ENCODE data around the gene PPP3CA.
"Not testable (repeated sequence)": the region's sequence is repeated elsewhere in the genome, so short reads cannot be mapped to it uniquely, and the experiment has no call there.

PPP3CA gene

GRCh38 chr4:101156619-101157310 is 190.6 kb downstream of the PPP3CA start:
- peak overlapping the region; percentile 21 for H3K4me3 Mint-ChIP-seq
- H3K4me1 Mint-ChIP-seq (ENCODE audit: low read depth): peaks cover 46% of the 10 kb centered on the region
- H3K9me3 Mint-ChIP-seq (ENCODE audit: low read depth): no peaks in the 10 kb centered on the region
- H3K27me3 Mint-ChIP-seq: no peaks in the 10 kb centered on the region
- H3K27ac Mint-ChIP-seq: peak overlapping the region; percentile 76
- peaks cover 10% of the 10 kb centered on the region for H3K36me3 Mint-ChIP-seq

GRCh38 chr4:101155945-101156344 is 191.4 kb downstream of the PPP3CA start:
- H3K4me3 Mint-ChIP-seq: peak overlapping the region; percentile 21
- peaks cover 5% of the 10 kb centered on the region for H3K36me3 Mint-ChIP-seq
- H3K27me3 Mint-ChIP-seq: no peaks in the 10 kb centered on the region
- peak overlapping the region; percentile 76 for H3K27ac Mint-ChIP-seq
- H3K4me1 Mint-ChIP-seq (ENCODE audit: low read depth): peaks cover 44% of the 10 kb centered on the region
- H3K9me3 Mint-ChIP-seq (ENCODE audit: low read depth): no peaks in the 10 kb centered on the region

- Mint-ChIP-seq H3K4me1 (ENCODE audit: low read depth) (peaks cover 44% of the 10 kb centered on the region), H3K9me3 (ENCODE audit: low read depth) (no peaks in the 10 kb centered on the region), H3K27ac (no peak overlapping the region), H3K27me3 (no peaks in the 10 kb centered on the region), H3K36me3 (peaks cover 3% of the 10 kb centered on the region), H3K4me3 (no peak overlapping the region)
Observed at GRCh38 chr4:101155368-101155767, 192.0 kb downstream of the PPP3CA start.

- peaks cover 47% of the 10 kb centered on the region for H3K4me1 Mint-ChIP-seq (ENCODE audit: low read depth)
- H3K27ac Mint-ChIP-seq: no peak overlapping the region
- peaks cover 2% of the 10 kb centered on the region for H3K36me3 Mint-ChIP-seq
- H3K9me3 Mint-ChIP-seq (ENCODE audit: low read depth): no peaks in the 10 kb centered on the region
- H3K27me3 Mint-ChIP-seq: no peaks in the 10 kb centered on the region
- no peak overlapping the region for H3K4me3 Mint-ChIP-seq
Observed at GRCh38 chr4:101153653-101154052, 193.7 kb downstream of the PPP3CA start.

GRCh38 chr4:101152521-101152920 is 194.8 kb downstream of the PPP3CA start:
- Mint-ChIP-seq H3K9me3 (ENCODE audit: low read depth) (no peaks in the 10 kb centered on the region), H3K4me3 (no peak overlapping the region), H3K4me1 (ENCODE audit: low read depth) (peaks cover 44% of the 10 kb centered on the region), H3K27ac (no peak overlapping the region), H3K27me3 (no peaks in the 10 kb centered on the region), H3K36me3 (peaks cover 2% of the 10 kb centered on the region)

- Mint-ChIP-seq H3K27ac (no peak overlapping the region), H3K9me3 (ENCODE audit: low read depth) (peaks cover 3% of the 10 kb centered on the region), H3K4me3 (no peak overlapping the region), H3K27me3 (no peaks in the 10 kb centered on the region), H3K36me3 (peaks cover 5% of the 10 kb centered on the region), H3K4me1 (ENCODE audit: low read depth) (peaks cover 29% of the 10 kb centered on the region)
Observed at GRCh38 chr4:101148551-101148950, 198.8 kb downstream of the PPP3CA start.

- H3K9me3 Mint-ChIP-seq (ENCODE audit: low read depth): peaks cover 3% of the 10 kb centered on the region
- H3K36me3 Mint-ChIP-seq: peaks cover 8% of the 10 kb centered on the region
- H3K4me1 Mint-ChIP-seq (ENCODE audit: low read depth): peaks cover 33% of the 10 kb centered on the region
- H3K27ac Mint-ChIP-seq: no peak overlapping the region
- H3K27me3 Mint-ChIP-seq: no peaks in the 10 kb centered on the region
- H3K4me3 Mint-ChIP-seq: no peak overlapping the region
Observed at GRCh38 chr4:101147283-101147682, 200.0 kb downstream of the PPP3CA start.

- peaks cover 43% of the 10 kb centered on the region for H3K4me1 Mint-ChIP-seq (ENCODE audit: low read depth)
- no peak overlapping the region for H3K4me3 Mint-ChIP-seq
- no peaks in the 10 kb centered on the region for H3K27me3 Mint-ChIP-seq
- H3K36me3 Mint-ChIP-seq: peaks cover 13% of the 10 kb centered on the region
- peaks cover 3% of the 10 kb centered on the region for H3K9me3 Mint-ChIP-seq (ENCODE audit: low read depth)
- no peak overlapping the region for H3K27ac Mint-ChIP-seq
Observed at GRCh38 chr4:101145021-101145420, 202.3 kb downstream of the PPP3CA start.

GRCh38 chr4:101142259-101142658 is 205.1 kb downstream of the PPP3CA start:
- Mint-ChIP-seq H3K27ac (no peak overlapping the region), H3K4me3 (no peak overlapping the region), H3K9me3 (ENCODE audit: low read depth) (peaks cover 3% of the 10 kb centered on the region), H3K4me1 (ENCODE audit: low read depth) (peaks cover 38% of the 10 kb centered on the region), H3K36me3 (peaks cover 10% of the 10 kb centered on the region), H3K27me3 (no peaks in the 10 kb centered on the region)

GRCh38 chr4:101141855-101142254 is 205.5 kb downstream of the PPP3CA start:
- Mint-ChIP-seq H3K36me3 (peaks cover 10% of the 10 kb centered on the region), H3K9me3 (ENCODE audit: low read depth) (peaks cover 3% of the 10 kb centered on the region), H3K4me1 (ENCODE audit: low read depth) (peaks cover 40% of the 10 kb centered on the region), H3K4me3 (no peak overlapping the region), H3K27me3 (no peaks in the 10 kb centered on the region), H3K27ac (no peak overlapping the region)

- H3K4me3 Mint-ChIP-seq: no peak overlapping the region
- peaks cover 45% of the 10 kb centered on the region for H3K4me1 Mint-ChIP-seq (ENCODE audit: low read depth)
- H3K9me3 Mint-ChIP-seq (ENCODE audit: low read depth): peaks cover 3% of the 10 kb centered on the region
- H3K27me3 Mint-ChIP-seq: no peaks in the 10 kb centered on the region
- H3K36me3 Mint-ChIP-seq: peaks cover 10% of the 10 kb centered on the region
- H3K27ac Mint-ChIP-seq: no peak overlapping the region
Observed at GRCh38 chr4:101141230-101141629, 206.1 kb downstream of the PPP3CA start.

- no peak overlapping the region for H3K4me3 Mint-ChIP-seq
- H3K4me1 Mint-ChIP-seq (ENCODE audit: low read depth): peaks cover 50% of the 10 kb centered on the region
- peaks cover 2% of the 10 kb centered on the region for H3K9me3 Mint-ChIP-seq (ENCODE audit: low read depth)
- no peaks in the 10 kb centered on the region for H3K27me3 Mint-ChIP-seq
- H3K36me3 Mint-ChIP-seq: peaks cover 9% of the 10 kb centered on the region
- no peak overlapping the region for H3K27ac Mint-ChIP-seq
Observed at GRCh38 chr4:101140228-101140627, 207.1 kb downstream of the PPP3CA start.

- H3K9me3 Mint-ChIP-seq (ENCODE audit: low read depth): peaks cover 4% of the 10 kb centered on the region
- no peak overlapping the region for H3K27ac Mint-ChIP-seq
Observed at GRCh38 chr4:101136373-101137370, 210.7 kb downstream of the PPP3CA start.

GRCh38 chr4:101135371-101136010 is 211.8 kb downstream of the PPP3CA start:
- H3K9me3 Mint-ChIP-seq (ENCODE audit: low read depth): peaks cover 5% of the 10 kb centered on the region
- H3K4me1 Mint-ChIP-seq (ENCODE audit: low read depth): peaks cover 37% of the 10 kb centered on the region
- peak overlapping the region; percentile 57 for H3K4me3 Mint-ChIP-seq
- H3K27me3 Mint-ChIP-seq: no peaks in the 10 kb centered on the region
- H3K27ac Mint-ChIP-seq: peak overlapping the region; percentile 1
- peaks cover 14% of the 10 kb centered on the region for H3K36me3 Mint-ChIP-seq

More at GRCh38 chr4:101136373-101137370, 210.7 kb downstream of the PPP3CA start:
- Mint-ChIP-seq H3K4me1 (ENCODE audit: low read depth) (peaks cover 38% of the 10 kb centered on the region), H3K27me3 (no peaks in the 10 kb centered on the region), H3K4me3 (peak overlapping the region; percentile 57), H3K36me3 (peaks cover 13% of the 10 kb centered on the region)

- H3K27ac Mint-ChIP-seq, H3K4me3 Mint-ChIP-seq, H3K27me3 Mint-ChIP-seq: not testable (repeated sequence)
- peaks cover 19% of the 10 kb centered on the region for H3K36me3 Mint-ChIP-seq
- H3K4me1 Mint-ChIP-seq (ENCODE audit: low read depth): peaks cover 27% of the 10 kb centered on the region
- peaks cover 11% of the 10 kb centered on the region for H3K9me3 Mint-ChIP-seq (ENCODE audit: low read depth)
Observed at GRCh38 chr4:101131058-101131457, 216.3 kb downstream of the PPP3CA start.
